NK-92 treated with Interleukin-12 subunit alpha and Interleukin-12 subunit beta, amount 100 ng/mL, for 24 hours (cell line): ENCODE measurements around the gene SEL1L.
"Not testable (repeated sequence)": the region's sequence is repeated elsewhere in the genome, so short reads cannot be mapped to it uniquely, and the experiment has no call there.

Source experiments
- DNase-seq: peaks from one replicate; lab custom pipeline; 2025; lab: John Stamatoyannopoulos, UW

SEL1L gene

GRCh38 chr14:81446279-81447007 lies 87.2 kb downstream of the SEL1L start:
- no peak for DNase-seq

DNA sequence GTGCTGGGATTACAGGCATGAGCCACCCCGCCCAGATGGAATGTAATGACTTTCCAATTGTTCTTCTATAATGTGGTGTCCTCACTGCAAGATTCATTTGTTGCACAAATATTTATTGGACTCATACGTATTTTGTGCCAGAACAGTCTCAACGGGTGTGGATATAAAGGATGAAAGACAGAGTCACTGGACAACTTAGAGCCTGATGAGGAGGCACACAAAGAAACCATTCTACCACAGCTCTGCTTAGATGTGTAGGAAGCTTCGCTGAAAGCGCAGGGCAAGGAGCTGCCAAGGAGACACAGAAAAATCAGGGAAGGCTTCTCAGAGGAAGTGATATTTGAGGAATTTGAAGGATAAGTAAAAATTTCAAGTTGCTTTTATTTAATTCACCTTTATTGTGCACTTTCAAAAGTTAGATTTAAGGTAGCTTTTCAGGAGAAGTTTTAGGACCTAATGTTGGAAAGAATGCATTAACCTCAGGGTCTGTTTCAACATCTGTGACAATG lies 92.0 kb downstream of the SEL1L start:
- DNase-seq, result no peak

GRCh38 chr14:81440041-81440440 lies 93.6 kb downstream of the SEL1L start:
- no peak for DNase-seq

GRCh38 chr14:81437244-81437643 lies 96.4 kb downstream of the SEL1L start:
- DNase-seq, result no peak

DNA sequence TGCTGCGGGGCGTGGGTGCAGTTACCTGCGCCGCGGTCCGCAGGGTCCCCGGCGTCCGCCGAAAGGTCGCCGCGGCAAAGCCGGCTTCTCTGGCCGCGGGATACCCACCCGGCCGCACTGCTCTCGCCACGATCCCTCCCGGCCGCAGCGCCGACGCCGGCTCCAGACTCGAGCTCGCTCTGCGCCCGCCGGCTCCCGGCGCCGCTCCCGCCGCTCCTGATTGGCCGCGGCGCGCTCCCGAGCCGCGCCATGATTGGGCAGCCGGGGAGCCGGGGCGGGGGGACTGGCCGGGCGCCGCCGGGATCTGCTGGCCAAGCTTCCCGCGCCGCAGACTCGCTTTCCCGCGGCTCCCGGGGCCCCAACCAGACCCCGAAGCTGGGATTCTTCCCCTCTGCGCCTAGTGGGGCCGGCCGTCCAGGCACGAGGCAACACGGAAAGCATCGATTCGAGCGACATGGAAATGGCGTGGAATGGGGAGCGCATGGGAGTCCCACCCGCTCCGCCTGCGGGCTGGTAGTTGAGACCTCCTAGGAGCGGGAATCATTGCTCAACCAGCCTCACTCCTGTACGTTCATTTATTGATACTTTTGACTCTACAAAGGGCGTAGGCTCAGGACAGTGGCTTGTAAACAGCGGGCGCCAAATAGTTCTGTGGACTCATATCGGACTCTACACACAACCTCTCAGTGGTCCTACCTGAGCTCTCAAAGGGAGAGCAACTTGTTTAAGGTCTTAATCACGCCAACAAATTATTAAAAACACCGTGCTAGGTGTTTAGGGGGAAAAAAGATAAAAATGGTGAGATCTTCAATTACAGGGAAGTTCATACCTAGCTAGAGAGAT lies 97.1 kb downstream of the SEL1L start:
- no peak for DNase-seq

DNA sequence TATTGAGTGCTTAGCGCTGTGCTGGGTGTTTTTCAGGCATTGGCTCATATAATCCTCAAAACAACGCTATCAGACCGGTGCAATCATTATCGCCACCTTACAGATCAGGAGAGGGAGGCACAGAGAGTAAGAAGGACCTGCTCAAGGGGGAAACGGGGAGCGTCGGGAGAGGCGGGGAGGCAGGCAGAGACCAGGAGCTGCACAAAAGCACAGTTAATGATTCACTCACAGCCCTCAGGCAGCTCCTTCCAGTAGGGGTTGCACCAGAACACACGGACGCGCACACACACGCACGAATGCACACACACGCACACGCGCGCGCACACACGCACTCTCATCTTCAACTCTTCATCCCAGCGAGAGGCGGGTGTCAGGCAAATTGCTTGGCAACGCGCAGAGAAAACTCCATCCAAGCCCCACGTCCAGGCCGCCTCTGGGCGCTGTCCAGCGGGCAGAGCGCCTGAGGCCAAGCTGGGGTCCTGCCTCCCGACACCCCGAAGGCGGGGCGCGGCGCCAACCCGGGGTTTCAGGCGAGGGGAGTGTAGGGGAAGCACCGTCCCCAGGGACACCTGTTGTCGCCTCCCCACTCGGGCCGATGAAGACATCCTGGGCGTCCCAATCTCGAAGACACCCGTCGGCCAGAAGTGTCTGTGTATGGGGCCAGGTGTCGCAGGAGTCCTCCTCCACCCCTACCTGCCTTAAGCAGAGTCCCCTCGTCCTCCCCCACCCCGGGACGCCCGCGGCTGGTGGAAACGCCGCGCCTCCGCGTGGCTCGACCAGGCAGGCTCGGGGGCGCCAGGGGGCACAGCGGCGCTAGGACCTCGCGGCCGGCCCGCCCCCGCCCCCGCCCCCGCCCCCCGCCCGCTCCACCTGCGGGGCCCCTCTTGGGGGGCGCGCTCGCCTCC lies 98.0 kb downstream of the SEL1L start:
- no peak for DNase-seq

DNA sequence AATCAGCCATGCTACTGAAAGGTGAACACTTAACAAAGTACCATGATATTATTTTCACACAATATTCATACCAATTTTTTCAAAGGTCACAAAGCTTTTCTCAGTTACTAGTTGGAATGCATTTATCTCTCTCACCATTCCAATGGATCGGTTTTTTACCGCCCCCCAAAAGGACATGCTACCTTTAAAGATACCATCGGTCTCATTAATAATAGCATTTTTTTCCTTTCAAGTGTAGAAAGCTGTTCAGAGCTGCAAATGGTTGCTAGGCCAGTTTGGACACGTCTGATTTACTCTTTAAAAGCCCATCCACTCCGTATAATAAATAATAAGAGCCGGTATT lies 98.6 kb downstream of the SEL1L start:
- no peak for DNase-seq

DNA sequence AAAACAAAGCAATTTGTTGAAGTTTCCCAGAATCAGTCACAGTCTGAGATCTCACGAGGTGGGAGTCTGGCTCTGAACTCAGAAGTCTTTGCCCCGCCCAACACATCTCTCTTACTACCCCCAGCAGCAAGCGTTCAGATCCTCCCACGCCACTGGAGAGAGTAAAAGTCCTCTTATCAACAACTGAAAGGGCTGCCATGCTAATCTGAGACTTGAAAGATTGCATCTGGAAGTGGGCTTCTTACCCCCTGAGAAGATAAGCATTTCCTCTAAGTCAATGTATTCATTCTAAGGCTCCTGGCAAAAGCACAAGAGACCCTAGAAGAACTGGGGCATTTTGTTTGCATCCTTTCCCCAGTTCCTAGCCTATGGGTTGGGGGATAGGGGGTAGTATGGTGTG lies 99.4 kb downstream of the SEL1L start:
- DNase-seq, result no peak

- no peak for DNase-seq
These were observed 100.3 kb downstream of the SEL1L start for GRCh38 chr14:81433378-81433777.

DNA sequence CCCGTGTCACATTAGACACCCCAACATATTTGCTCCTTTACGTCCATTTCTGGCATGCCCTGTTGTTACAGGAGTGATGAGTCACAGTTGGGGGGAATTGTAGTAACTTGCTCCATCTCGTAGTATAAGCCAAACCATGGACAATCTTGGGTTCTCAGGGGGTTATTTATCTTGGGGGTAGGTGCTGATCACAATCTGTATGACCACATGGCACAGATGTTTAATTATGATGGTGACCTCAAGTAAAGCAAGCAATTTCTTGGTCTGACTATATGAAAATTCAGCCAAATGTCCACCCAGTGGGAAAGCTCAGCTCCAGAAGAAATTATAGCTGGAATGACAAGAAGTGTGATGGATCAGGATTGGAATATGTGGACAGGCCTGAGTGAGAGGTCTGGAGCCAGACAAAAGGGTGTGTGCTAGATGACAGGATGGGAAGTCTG lies 101.4 kb downstream of the SEL1L start:
- DNase-seq, result no peak

GRCh38 chr14:81430235-81430634 lies 103.4 kb downstream of the SEL1L start:
- DNase-seq, result no peak

GRCh38 chr14:81429749-81430148 lies 103.9 kb downstream of the SEL1L start:
- not testable (repeated sequence) for DNase-seq

DNA sequence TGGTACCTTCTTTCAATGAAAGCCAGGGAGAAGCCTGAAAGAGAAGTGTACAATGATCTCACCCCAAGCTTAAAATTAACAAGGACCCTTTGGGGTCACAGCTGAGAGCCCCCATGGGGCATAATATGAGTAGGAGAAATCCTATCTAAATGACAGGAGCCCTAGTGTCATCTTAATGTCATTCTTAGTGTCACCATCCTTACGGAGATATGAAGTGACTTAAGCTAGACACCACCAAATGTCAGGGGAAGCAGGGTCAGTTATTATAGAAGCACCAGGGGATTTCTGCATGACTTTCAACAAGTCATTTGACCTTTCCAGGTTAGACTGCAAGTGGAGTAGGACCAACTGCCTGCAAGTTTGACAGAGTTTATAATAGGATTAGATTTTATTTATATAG lies 104.6 kb downstream of the SEL1L start:
- no peak for DNase-seq

DNA sequence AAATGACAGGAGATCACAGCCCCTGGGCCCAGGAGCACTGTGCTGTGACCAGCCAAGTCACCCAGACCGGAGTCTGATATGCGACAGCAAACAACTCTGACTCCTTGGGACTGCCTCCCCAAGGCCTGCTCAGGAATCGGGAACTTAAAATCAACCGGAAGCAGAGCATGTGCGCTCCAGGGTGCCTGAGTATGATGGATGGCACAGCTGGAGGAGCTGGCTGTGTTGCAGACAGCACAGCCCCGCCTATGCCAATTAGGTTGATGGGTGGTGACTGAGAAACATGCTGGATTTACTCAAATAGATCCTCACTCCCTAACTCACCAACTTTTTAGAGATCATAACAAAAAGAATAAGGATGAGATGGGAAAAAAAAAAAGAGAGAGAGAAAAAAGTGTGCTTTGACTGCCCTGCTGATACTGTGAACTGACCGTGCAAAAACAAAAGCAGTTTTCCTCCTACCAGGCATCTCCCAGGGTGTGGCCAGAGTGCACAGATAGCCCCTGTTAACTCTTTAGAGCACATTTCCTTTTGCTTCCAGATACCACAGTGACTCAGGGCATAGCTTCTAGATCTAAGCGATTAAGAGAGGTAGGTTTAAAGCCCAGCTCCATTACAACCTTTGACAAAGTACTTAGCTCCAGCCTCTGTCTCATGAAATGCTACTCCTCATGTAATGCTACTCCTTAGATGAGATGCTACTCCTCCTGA lies 106.2 kb downstream of the SEL1L start:
- no peak for DNase-seq

GRCh38 chr14:81423504-81423903 lies 110.1 kb downstream of the SEL1L start:
- no peak for DNase-seq
